ELF-1 (cell line): ENCODE data around the gene FAM120B.
A peak's percentile ranks its signal among the peaks of the same experiment; 100 is the strongest.

Experiments used
- DNase-seq: peaks from one replicate; pipeline ENCODE4 v3.0.0-alpha.2; 2016; ENCODE audit warnings: low read depth, low spot score

FAM120B gene

GRCh38 chr6:170286246-170286933 lies 20.2 kb upstream of the FAM120B start:
- DNase-seq = no peak

DNA sequence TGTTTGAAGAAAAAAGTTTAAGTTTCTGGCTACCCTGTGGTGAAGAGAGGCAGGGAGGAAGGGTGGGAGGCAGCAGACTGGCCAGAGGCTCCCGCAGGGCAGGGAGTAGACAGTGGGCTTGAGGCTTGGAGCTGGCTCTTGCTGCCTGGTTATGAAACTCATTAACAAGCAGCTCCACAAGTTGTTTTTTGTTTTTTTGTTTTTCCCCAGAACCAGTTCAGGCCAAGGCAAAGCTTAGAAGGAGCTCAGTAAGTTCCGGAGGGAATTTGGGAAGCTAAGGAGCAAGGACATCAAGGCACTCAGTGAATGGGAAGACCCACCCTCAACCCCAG lies 19.7 kb upstream of the FAM120B start:
- DNase-seq = peak; percentile 59

GRCh38 chr6:170287371-170287876 lies 19.1 kb upstream of the FAM120B start:
- DNase-seq = no peak

GRCh38 chr6:170288091-170288631 lies 18.4 kb upstream of the FAM120B start:
- no peak for DNase-seq

GRCh38 chr6:170288852-170289179 lies 17.7 kb upstream of the FAM120B start:
- DNase-seq = no peak

DNA sequence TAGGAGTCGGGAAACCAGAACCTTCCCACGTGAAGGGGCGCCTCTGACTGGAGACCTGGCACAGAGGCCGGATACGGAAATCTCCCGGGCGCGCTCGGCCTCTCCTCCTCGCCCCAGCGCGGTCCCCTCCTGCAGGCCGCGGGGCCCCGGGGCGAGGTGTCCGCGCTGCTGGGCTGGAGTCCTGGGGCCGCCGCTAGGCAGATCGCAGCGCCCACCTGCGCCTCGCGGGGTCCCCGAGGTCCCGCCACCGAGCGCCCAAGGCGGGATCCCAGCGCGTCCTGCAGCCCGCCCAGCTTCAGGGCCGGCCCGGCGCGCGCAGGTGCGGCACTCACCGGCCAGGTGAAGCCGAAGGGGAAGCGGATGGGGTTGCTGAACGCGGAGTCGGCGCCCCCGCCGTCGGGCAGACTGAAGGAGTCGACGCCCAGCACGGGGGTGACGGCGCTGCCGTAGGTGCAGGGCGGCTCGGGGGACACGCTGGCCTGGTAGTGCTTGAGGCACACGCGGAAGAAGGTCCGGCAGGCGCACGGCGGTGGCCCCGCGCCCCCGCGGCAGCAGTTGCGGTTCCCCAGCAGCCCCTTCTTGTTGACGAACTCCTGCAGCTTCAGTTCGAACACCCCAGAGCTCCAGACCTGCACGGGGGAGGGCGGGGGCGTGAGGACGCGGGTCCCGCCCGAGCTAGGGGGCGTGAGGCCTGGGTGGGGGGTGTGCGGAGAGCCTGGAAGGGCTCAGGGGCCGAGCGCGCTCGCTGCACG lies 17.2 kb upstream of the FAM120B start:
- no peak for DNase-seq

DNA sequence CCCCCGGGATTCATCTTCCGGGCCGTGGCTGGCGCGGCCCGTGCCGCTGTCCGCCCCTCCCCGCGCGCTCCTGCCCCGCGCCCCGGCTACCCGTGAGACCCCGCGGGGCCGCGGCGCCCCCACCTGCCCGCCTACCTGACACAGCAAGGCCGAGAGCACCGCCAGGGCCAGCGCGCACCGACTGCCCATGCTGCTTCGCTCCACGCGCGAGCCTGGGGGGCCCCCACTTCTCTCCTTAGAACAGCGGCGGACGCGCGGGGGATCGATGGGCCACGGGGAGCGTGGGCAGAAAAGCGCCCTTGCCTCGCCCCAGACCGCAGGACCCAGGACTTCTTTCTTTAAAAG lies 16.6 kb upstream of the FAM120B start:
- DNase-seq = no peak

DNA sequence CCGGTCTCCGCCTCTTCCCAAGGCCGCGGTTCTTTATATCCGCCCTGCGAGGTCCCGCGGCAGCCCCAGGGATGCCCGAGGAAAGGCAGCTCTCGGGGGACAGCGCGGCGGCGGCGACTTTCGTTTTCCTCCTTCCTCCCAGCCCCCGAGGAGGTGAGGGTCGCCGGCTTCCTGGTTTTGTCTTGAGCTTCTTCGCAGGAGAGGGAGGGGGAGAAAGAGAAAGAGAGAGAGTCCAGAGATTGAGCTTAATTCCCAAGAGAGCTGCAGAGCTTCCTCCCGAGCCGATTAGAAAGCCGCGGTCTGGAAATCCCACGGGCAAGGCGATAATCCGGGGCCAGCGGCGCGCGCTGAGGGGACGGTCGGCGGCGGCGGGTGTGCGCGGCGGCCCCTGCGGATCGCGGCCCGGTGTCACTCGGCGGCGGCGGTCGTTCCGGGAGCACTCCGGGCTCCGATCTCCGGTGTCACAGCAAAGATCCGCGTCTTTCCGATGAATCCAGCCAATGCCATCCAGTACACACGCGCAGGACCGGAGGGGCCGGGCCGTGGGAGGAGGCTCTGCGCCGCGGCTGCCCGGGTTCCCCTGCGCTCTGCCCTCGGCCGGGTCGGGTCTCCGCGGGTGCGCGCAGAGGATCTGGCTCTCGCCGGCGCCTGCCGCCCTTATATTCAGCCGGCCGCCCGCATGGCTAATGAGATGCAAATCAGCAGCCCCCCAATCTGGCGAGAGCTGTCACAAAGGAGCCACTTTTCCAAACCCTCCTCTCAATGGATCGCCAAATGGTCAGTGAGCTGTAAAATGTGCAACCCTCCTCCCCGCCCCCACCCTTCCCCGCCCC lies 16.0 kb upstream of the FAM120B start, which contains the start of gene DLL1:
Gene DLL1, minus strand, starts transcription at position 783 of the 833 bp plus-strand sequence. CDS start 939 bp downstream, outside the sequence.
- peak; percentile 69 for DNase-seq

- no peak for DNase-seq
Observed at GRCh38 chr6:170291271-170292110, 15.1 kb upstream of the FAM120B start.

DNA sequence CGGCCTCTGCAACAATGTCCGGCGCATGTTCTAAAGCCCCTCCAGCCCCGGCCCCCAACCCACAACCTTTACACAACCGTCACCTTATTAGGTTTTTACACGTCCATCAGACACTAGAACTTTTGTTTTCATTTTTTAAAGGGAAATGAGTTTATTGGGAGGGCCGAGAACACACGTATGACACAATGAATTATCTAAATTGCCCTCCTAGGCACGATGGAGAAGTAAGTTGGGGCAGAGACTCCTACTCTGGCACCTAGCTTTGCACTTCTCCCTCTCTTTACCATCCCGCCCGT lies 14.5 kb upstream of the FAM120B start:
- no peak for DNase-seq

DNA sequence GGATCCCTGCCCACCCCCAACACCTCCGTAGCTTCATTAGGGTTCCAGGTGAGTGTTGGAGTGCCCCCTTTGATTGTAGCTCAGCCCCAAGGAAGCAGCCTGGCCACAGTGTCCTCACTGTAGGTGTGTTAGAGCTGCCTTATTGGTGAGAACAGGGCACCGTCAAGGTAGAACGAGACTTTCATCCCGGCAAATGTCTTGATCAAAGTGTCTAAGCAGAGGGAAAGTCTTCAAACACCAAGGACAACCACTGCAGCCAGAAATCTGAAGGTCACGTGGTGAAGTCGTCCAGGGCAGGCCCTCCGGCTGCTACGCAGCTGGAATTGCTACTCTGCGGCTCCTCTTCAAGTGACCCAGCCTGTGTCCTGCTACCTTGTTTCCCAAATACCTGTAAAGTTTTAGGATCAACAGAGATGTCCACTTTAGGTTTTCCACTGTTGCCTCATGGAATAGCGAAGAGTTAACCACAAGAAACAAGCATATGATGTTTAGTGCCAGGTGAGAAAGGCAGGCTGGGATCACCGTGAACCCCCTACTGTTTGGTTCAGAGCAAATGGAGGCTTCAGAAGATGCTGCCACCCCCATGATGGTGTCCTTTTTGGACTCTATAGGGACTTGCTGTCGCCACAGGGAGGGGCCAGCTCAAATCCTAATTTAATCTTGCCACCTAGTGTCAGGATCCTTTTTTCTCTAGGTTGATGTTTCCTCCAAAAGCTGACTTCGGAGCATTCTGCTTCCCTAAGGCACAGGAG lies 14.0 kb upstream of the FAM120B start:
- DNase-seq = peak; percentile 85

DNA sequence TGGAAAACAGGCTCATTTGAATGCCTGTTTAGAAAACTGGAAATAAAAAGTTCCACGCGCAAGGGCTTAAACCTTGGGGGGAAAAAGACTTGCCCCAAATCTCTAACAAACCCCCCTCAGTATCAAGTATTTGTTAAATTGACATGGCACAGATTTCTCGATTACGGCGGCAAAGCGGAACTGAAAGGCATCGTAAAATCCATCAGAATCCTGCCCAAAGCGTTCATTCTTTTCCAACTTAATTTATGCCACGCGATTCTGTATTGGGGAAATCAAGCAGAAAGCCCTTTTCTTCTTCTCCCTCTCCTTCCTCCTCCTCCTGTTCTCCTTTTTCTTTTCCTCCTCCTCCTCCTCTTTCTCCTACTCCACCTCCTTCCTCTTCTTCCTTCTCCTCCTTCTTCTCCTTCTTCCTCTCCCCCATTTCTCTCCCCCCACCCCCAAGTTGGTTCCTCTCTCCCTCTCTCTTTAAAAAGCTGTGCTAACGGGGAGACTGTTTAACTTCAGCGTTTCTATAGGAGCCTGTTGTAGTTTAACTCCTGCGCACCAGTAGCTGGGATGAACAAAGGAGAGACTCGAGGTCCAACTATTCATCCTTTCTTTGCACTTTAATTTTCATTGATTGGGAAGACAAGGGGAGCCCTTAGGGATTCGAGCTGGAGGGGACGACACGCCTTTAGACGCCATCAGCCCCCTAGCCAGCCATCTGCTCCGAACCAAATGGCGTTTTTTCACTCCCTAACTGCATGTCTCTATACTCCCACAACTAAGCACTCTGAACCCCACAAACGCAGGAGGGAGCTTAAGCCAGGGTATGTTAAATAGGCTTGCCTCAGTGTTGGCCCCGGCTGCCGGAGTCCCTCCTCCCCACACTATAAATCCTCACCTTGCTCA lies 13.0 kb upstream of the FAM120B start:
- DNase-seq = no peak

GRCh38 chr6:170294298-170294730 lies 12.2 kb upstream of the FAM120B start:
- no peak for DNase-seq

DNA sequence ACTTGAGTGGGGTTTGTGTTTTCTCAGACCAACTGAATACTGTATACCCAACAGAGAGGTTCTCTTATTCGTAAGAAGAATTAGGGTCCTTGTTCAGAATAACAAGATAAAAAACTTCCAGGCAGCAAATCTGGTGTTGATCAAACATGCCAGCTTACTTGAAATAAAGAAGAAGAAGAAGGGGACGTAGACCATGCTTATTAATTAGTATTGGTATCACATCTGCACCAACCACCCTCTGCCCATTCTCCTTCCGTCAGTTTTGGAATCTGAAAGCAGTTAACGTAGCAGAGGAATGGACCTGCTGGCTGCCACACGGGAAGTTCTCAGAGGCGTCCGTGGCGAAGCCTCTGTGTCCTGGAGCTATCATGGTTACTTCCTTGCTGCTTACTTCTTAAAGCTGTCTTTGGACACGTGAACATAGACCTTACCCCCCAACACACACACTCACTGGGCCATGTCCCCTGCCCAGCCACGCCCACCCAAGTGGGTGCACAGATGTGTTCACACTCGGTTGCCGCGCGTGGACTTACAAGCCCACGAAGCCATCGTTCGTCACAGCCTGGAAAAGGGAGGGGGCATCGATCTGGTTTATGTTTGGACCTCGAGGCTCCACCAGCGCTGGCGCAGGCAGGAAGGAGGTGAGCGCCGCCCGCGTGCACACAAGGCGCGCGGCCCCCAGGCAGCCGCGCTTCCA lies 11.6 kb upstream of the FAM120B start:
- peak; percentile 66 for DNase-seq

- peak; percentile 95 for DNase-seq
Observed at GRCh38 chr6:170295510-170296422, 10.8 kb upstream of the FAM120B start.

DNA sequence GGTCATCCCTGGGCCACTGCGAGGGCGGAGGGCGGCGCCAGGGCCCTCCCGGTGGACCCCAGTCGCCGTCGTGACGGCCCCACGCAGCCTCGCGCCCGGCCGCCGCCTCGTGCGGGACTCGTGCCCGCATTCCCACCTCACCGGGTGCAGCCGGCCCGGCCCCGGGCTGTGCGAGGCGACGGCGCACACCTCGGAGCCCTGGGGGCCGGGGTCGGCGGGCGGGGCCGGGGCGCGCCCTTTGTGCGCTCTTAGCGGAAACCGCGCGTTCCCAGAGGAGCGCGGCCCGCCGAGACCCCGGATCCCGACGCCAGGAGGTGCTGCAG lies 10.2 kb upstream of the FAM120B start:
- DNase-seq = no peak

- no peak for DNase-seq
Observed at GRCh38 chr6:170296746-170297575, 9.6 kb upstream of the FAM120B start.
